Stimulated activated CD4-positive, alpha-beta T cell treated with anti-CD3 and anti-CD28 coated beads, TNF-alpha, amount 100 ng/mL, for 1 hour (primary cell): Measurements from ENCODE around the gene LDLRAD4.

Experiments
- DNase-seq, 3 donors: peaks; one replicate each; pipeline ENCODE4 v3.0.0-alpha.2; 2020; ENCODE audit warnings: low read depth in 3 of 3, low spot score in 1 of 3

LDLRAD4 gene

GRCh38 chr18:13382954-13383827, 164.6 kb downstream of the LDLRAD4 start:
- no peak for DNase-seq

- no peak for DNase-seq
These were observed 168.6 kb downstream of the LDLRAD4 start for GRCh38 chr18:13386891-13387801.

- no peak for DNase-seq
These were observed 169.4 kb downstream of the LDLRAD4 start for GRCh38 chr18:13387855-13388548.

- no peak for DNase-seq
These were observed 170.3 kb downstream of the LDLRAD4 start for GRCh38 chr18:13388586-13389490.

- no peak for DNase-seq
These were observed 171.1 kb downstream of the LDLRAD4 start for GRCh38 chr18:13389491-13390131.

- no peak for DNase-seq
These were observed 171.6 kb downstream of the LDLRAD4 start for GRCh38 chr18:13390196-13390595.

- DNase-seq: no peak
These were observed 172.2 kb downstream of the LDLRAD4 start for GRCh38 chr18:13390711-13391110.

GRCh38 chr18:13392029-13392750, 173.6 kb downstream of the LDLRAD4 start:
- no peak for DNase-seq

GRCh38 chr18:13392899-13393298, 174.3 kb downstream of the LDLRAD4 start:
- DNase-seq: no peak

GRCh38 chr18:13393338-13393737, 174.8 kb downstream of the LDLRAD4 start:
- no peak for DNase-seq

GRCh38 chr18:13394801-13395200, 176.2 kb downstream of the LDLRAD4 start:
- DNase-seq: no peak

- no peak for DNase-seq
These were observed 177.0 kb downstream of the LDLRAD4 start for GRCh38 chr18:13395577-13395976.

GRCh38 chr18:13397504-13398163, 179.1 kb downstream of the LDLRAD4 start:
- DNase-seq: no peak

GRCh38 chr18:13398631-13399030, 180.1 kb downstream of the LDLRAD4 start:
- DNase-seq: no peak

GRCh38 chr18:13399511-13399910, 181.0 kb downstream of the LDLRAD4 start:
- no peak for DNase-seq

GRCh38 chr18:13400636-13401315, 182.2 kb downstream of the LDLRAD4 start:
- no peak for DNase-seq

- DNase-seq: no peak
These were observed 182.8 kb downstream of the LDLRAD4 start for GRCh38 chr18:13401404-13401803.

GRCh38 chr18:13401826-13402225, 183.3 kb downstream of the LDLRAD4 start:
- no peak for DNase-seq
